NT2/D1 (cell line): ENCODE measurements around the gene PRR3.

ENCODE experiments used
- SUZ12 ChIP-seq: IDR thresholded peaks from 2 replicates; pipeline ENCODE4 v1.6.1; 2011; ENCODE audit not compliant: insufficient read length, insufficient read depth; ENCODE audit errors: extremely low read depth
- YY1 ChIP-seq: IDR thresholded peaks from 2 replicates; pipeline ENCODE4 v1.6.1; 2011; ENCODE audit not compliant: insufficient read length, insufficient read depth
- ZNF274 ChIP-seq: IDR thresholded peaks from 2 replicates; pipeline ENCODE4 v1.6.1; 2011; ENCODE audit warnings: mild to moderate bottlenecking, low read depth, low read length

GRCh38 chr6:30603961-30604360 is 46.9 kb downstream of the PRR3 start:
- TF ChIP-seq ZNF274 = no peak
- TF ChIP-seq YY1 = no peak
- TF ChIP-seq SUZ12 = no peak
